ENCODE data around the gene GPATCH8. TPM values are rescaled to one million over a fixed set of nuclear protein-coding genes. Genes with fewer than 3 reads are reported as not detected.
"Not testable (repeated sequence)": the region's sequence is repeated elsewhere in the genome, so short reads cannot be mapped to it uniquely, and the experiment has no call there.

GPATCH8 gene
- total RNA-seq, 2 donors from 2014 or later = 25.7 to 33.9 TPM

- intact Hi-C loops (cut with DNase I) = no loop called here
- DNase-seq = no peak
- H3K27me3 ChIP-seq = no peaks in the 10 kb centered on the region
- no peak overlapping the region for H3K27ac ChIP-seq
- TF ChIP-seq CTCF (IDR thresholded peaks at IDR 0.05) = no peak
- TF ChIP-seq POLR2A (IDR thresholded peaks at IDR 0.05) = no peak
- H3K4me1 ChIP-seq = no peaks in the 10 kb centered on the region
- whole genome bisulfite sequencing, 2 donors = 82 to 88% methylated on average over 7 to 25 of the region's 28 CpGs
- H3K4me3 ChIP-seq = no peak overlapping the region
- H3K9me3 ChIP-seq = no peaks in the 10 kb centered on the region
- H3K36me3 ChIP-seq (replicated peaks in 1 of 2; ENCODE audit: insufficient read depth in 1 of 2, low read depth in 2 of 2) = no peaks in the 10 kb centered on the region
- no peak for ATAC-seq
These were observed 24.7 kb upstream of the GPATCH8 start for GRCh38 chr17:44527954-44528353.

- H3K36me3 ChIP-seq (replicated peaks in 1 of 2; ENCODE audit: insufficient read depth in 1 of 2, low read depth in 2 of 2) = no peaks in the 10 kb centered on the region
- TF ChIP-seq CTCF (IDR thresholded peaks at IDR 0.05) (no peak), POLR2A (IDR thresholded peaks at IDR 0.05) (no peak)
- H3K27ac ChIP-seq = no peak overlapping the region
- WGBS, 2 donors = 83 to 87% methylated on average over 1 of the region's 1 CpG
- DNase-seq = no peak
- H3K27me3 ChIP-seq = no peaks in the 10 kb centered on the region
- no peak for ATAC-seq
- intact Hi-C loops (cut with DNase I) = no loop called here
- no peaks in the 10 kb centered on the region for H3K9me3 ChIP-seq
- H3K4me1 ChIP-seq = no peaks in the 10 kb centered on the region
- no peak overlapping the region for H3K4me3 ChIP-seq
These were observed 23.9 kb upstream of the GPATCH8 start for GRCh38 chr17:44527102-44527501.

- no peaks in the 10 kb centered on the region for H3K4me1 ChIP-seq
- 59 to 61% methylated on average over 3 of the region's 3 CpGs for WGBS, 2 donors
- DNase-seq (no peak), ATAC-seq (no peak)
- H3K9me3 ChIP-seq = no peaks in the 10 kb centered on the region
- TF ChIP-seq POLR2A (IDR thresholded peaks at IDR 0.05) (no peak), CTCF (IDR thresholded peaks at IDR 0.05) (no peak)
- no peak overlapping the region for H3K4me3 ChIP-seq
- H3K36me3 ChIP-seq (replicated peaks in 1 of 2; ENCODE audit: insufficient read depth in 1 of 2, low read depth in 2 of 2) = no peaks in the 10 kb centered on the region
- H3K27ac ChIP-seq = no peak overlapping the region
- intact Hi-C loops (cut with DNase I) = no loop called here
- H3K27me3 ChIP-seq = no peaks in the 10 kb centered on the region
These were observed 20.4 kb upstream of the GPATCH8 start for GRCh38 chr17:44523672-44523972.

- no peak overlapping the region for H3K27ac ChIP-seq
- no peaks in the 10 kb centered on the region for H3K4me1 ChIP-seq
- peak; percentile 27 to 66 (median 42) for TF ChIP-seq CTCF (IDR thresholded peaks at IDR 0.05)
- no peak for TF ChIP-seq POLR2A (IDR thresholded peaks at IDR 0.05)
- no peak overlapping the region for H3K4me3 ChIP-seq
- ATAC-seq = peak; percentile 75
- H3K27me3 ChIP-seq = no peaks in the 10 kb centered on the region
- no peaks in the 10 kb centered on the region for H3K9me3 ChIP-seq
- intact Hi-C loops (cut with DNase I) = no loop called here
- H3K36me3 ChIP-seq (replicated peaks in 1 of 2; ENCODE audit: insufficient read depth in 1 of 2, low read depth in 2 of 2) = no peaks in the 10 kb centered on the region
- 42 to 47% methylated on average over 9 to 14 of the region's 14 CpGs for WGBS, 2 donors
- DNase-seq = peak; percentile 59 to 86 (median 80)
These were observed 19.9 kb upstream of the GPATCH8 start for GRCh38 chr17:44522883-44523671.

GRCh38 chr17:44518032-44518431 is 14.8 kb upstream of the GPATCH8 start:
- no peaks in the 10 kb centered on the region for H3K9me3 ChIP-seq
- ATAC-seq (no peak), DNase-seq (no peak)
- H3K27ac ChIP-seq = no peak overlapping the region
- intact Hi-C loops (cut with DNase I) = no loop called here
- H3K4me1 ChIP-seq = no peaks in the 10 kb centered on the region
- no peaks in the 10 kb centered on the region for H3K36me3 ChIP-seq (replicated peaks in 1 of 2; ENCODE audit: insufficient read depth in 1 of 2, low read depth in 2 of 2)
- WGBS, 2 donors = 43 to 53% methylated on average over 3 of the region's 3 CpGs
- no peak for TF ChIP-seq POLR2A (IDR thresholded peaks at IDR 0.05)
- TF ChIP-seq CTCF (IDR thresholded peaks at IDR 0.05) = no peak
- no peaks in the 10 kb centered on the region for H3K27me3 ChIP-seq
- H3K4me3 ChIP-seq = no peak overlapping the region

- H3K4me1 ChIP-seq; intact Hi-C loops (cut with DNase I); H3K27me3 ChIP-seq; H3K36me3 ChIP-seq (replicated peaks in 1 of 2; ENCODE audit: insufficient read depth in 1 of 2, low read depth in 2 of 2); ATAC-seq; H3K27ac ChIP-seq; H3K4me3 ChIP-seq; H3K9me3 ChIP-seq; DNase-seq: not testable (repeated sequence)
- WGBS, 2 donors = 33 to 37% methylated on average over 14 of the region's 14 CpGs
These were observed 8.3 kb upstream of the GPATCH8 start for GRCh38 chr17:44511241-44512134.

All from body of pancreas (tissue), 4 donors.